Measurements from ENCODE around the gene TTC7B. TPM values are rescaled to one million over a fixed set of nuclear protein-coding genes. Genes with fewer than 3 reads are reported as not detected.
A peak's percentile ranks its signal among the peaks of the same experiment; 100 is the strongest.

The TTC7B gene
- total and polyA plus RNA-seq, 3 experiments from 2014 or later, result 1.7 to 5.8 (median 5.2) TPM

DNA sequence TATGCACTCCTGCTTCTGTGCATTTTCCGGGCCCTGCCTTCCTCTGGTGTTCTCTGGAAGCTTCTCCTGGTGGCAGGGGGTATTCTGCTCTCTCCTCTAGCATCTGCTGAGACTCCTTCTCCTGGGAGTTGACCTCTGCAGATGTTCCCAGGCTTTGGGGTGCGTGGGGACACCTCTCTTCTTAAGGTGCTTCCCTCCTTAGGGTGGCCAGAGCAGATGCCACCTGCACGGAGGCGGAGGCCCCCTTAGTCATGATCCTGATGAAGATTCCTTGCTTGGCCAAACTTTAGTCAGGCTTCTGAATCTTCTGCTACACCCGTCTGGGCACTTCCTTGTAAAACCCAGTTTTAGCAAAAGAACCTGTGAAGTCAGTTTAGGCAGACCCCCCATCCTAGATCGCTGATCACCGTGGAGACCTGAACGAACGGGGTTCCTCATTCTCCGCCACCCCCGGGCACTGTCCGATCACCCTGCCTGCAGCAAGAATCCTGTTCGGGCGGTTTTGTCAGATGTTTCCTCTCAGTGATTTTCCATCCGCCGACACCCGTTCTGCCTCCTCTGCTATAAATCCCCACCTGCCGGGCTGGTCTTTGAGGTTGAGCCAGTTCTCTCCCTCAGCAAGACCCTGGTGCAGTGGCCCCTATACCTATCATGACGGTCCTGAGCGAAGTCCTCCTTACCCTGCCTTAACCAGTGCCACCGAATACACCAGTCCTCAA lies 307.5 kb downstream of the TTC7B start:
- H3K27ac ChIP-seq (ENCODE audit: low read depth, low read length), result no peak overlapping the region
- H3K27me3 ChIP-seq (ENCODE audit: insufficient read depth, low read length, poor library complexity, severe bottlenecking), result no peaks in the 10 kb centered on the region
- no peaks in the 10 kb centered on the region for H3K36me3 Mint-ChIP-seq
- no peaks in the 10 kb centered on the region for H3K36me3 ChIP-seq (ENCODE audit: insufficient read depth, low read length)
- H3K4me1 ChIP-seq (ENCODE audit: insufficient read depth, low read length), result no peaks in the 10 kb centered on the region
- no peaks in the 10 kb centered on the region for H3K9me3 Mint-ChIP-seq
- H3K4me3 Mint-ChIP-seq, result no peak overlapping the region
- ChIA-PET CTCF (no interaction called here), POLR2A (no interaction called here)
- no peak overlapping the region for H3K4me3 ChIP-seq (ENCODE audit: low read length)
- peaks cover 20 to 35% of the 10 kb centered on the region in 2 donors for H3K27me3 Mint-ChIP-seq
- peaks cover 0 to 6% (median 5%) of the 10 kb centered on the region in 3 donors for H3K4me1 Mint-ChIP-seq
- no peak for DNase-seq
- no peak overlapping the region for H3K27ac Mint-ChIP-seq
- no peaks in the 10 kb centered on the region for H3K9me3 ChIP-seq (ENCODE audit: low read length)

DNA sequence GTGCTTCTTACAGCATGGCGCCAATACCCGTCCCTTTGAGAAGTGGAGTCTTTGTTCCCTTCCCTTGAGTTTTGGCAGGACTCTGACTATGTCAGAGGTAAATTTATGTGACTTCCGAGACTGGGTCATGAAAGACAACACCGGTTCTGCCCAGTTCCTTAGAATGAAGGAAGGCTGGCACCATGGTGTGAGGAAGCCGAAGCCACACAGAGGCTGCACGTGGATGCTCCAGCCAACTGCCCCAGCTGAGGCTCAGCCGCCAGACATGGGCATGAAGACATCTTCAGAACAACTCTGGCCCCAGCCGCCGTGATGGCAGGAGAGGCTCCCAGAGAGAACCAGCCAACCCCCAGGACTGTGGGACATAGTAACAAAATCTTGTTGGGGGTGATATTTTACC lies 308.2 kb downstream of the TTC7B start:
- Histone ChIP-seq H3K27ac (ENCODE audit: low read depth, low read length) (no peak overlapping the region), H3K9me3 (ENCODE audit: low read length) (no peaks in the 10 kb centered on the region), H3K36me3 (ENCODE audit: insufficient read depth, low read length) (no peaks in the 10 kb centered on the region), H3K4me3 (ENCODE audit: low read length) (no peak overlapping the region), H3K4me1 (ENCODE audit: insufficient read depth, low read length) (no peaks in the 10 kb centered on the region), H3K27me3 (ENCODE audit: insufficient read depth, low read length, poor library complexity, severe bottlenecking) (no peaks in the 10 kb centered on the region)
- Mint-ChIP-seq H3K9me3 (no peaks in the 10 kb centered on the region), H3K4me1 (peaks cover 0 to 6% (median 5%) of the 10 kb centered on the region in 3 donors), H3K27ac (no peak overlapping the region), H3K27me3 (peaks cover 17 to 36% of the 10 kb centered on the region in 2 donors), H3K36me3 (no peaks in the 10 kb centered on the region), H3K4me3 (no peak overlapping the region)
- ChIA-PET CTCF (no interaction called here), POLR2A (no interaction called here)
- DNase-seq, result no peak

DNA sequence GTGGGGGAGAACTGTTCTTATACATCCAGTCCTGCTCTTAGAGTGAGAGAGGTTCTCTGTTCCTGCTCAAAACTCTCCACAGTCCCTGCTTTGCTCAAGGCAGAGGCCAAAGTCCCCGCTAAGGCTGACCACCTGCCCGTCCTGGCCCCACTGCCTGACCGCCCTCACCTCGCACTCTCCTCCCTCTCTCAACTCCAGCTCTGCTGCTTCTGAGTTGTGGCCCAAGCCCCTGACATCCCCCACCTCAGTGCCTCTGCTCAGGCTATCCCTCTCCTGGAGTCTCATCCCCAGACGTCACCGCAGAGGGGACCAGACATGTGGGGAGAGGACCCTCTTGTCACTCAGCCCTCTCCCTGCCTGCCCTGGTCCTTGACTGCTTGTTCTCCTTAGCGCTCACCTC lies 308.8 kb downstream of the TTC7B start:
- Mint-ChIP-seq H3K9me3 (no peaks in the 10 kb centered on the region), H3K36me3 (no peaks in the 10 kb centered on the region), H3K4me1 (peaks cover 0 to 6% (median 5%) of the 10 kb centered on the region in 3 donors), H3K27me3 (peaks cover 17 to 42% of the 10 kb centered on the region in 2 donors), H3K4me3 (no peak overlapping the region), H3K27ac (no peak overlapping the region)
- CTCF ChIA-PET, result no interaction called here
- H3K9me3 ChIP-seq (ENCODE audit: low read length), result no peaks in the 10 kb centered on the region
- H3K4me1 ChIP-seq (ENCODE audit: insufficient read depth, low read length), result no peaks in the 10 kb centered on the region
- H3K36me3 ChIP-seq (ENCODE audit: insufficient read depth, low read length), result no peaks in the 10 kb centered on the region
- no peak overlapping the region for H3K27ac ChIP-seq (ENCODE audit: low read depth, low read length)
- no peak for DNase-seq
- H3K27me3 ChIP-seq (ENCODE audit: insufficient read depth, low read length, poor library complexity, severe bottlenecking), result no peaks in the 10 kb centered on the region
- no peak overlapping the region for H3K4me3 ChIP-seq (ENCODE audit: low read length)
- POLR2A ChIA-PET, result no interaction called here

DNA sequence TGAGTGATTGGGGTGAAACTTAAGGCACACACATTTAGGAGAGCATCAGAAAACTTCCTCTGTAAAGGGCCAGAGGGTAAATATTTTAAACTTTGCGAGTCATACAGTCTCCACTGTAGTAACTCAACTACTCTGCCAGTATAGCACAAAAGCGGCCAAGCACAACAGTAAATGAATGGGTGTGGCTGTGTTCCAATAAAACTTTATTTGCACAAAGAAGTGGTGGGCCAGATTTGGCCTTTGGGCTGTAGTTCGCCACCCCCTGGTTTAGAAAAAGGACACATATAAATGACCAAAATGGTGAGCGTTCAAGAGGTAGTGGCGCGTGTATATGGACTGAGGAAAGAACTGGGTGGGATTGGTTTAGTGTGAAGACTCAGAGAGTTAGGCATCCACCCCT lies 309.5 kb downstream of the TTC7B start:
- CTCF ChIA-PET, result no interaction called here
- H3K4me3 Mint-ChIP-seq, result no peak overlapping the region
- H3K27me3 Mint-ChIP-seq, result peaks cover 19 to 48% of the 10 kb centered on the region in 2 donors
- no peak for DNase-seq
- H3K4me1 Mint-ChIP-seq, result peaks cover 0 to 9% (median 5%) of the 10 kb centered on the region in 3 donors
- POLR2A ChIA-PET, result no interaction called here
- Histone ChIP-seq H3K27me3 (ENCODE audit: insufficient read depth, low read length, poor library complexity, severe bottlenecking) (no peaks in the 10 kb centered on the region), H3K9me3 (ENCODE audit: low read length) (no peaks in the 10 kb centered on the region), H3K27ac (ENCODE audit: low read depth, low read length) (no peak overlapping the region), H3K4me1 (ENCODE audit: insufficient read depth, low read length) (no peaks in the 10 kb centered on the region), H3K36me3 (ENCODE audit: insufficient read depth, low read length) (no peaks in the 10 kb centered on the region), H3K4me3 (ENCODE audit: low read length) (no peak overlapping the region)
- H3K27ac Mint-ChIP-seq, result no peak overlapping the region
- no peaks in the 10 kb centered on the region for H3K36me3 Mint-ChIP-seq
- H3K9me3 Mint-ChIP-seq, result no peaks in the 10 kb centered on the region

DNA sequence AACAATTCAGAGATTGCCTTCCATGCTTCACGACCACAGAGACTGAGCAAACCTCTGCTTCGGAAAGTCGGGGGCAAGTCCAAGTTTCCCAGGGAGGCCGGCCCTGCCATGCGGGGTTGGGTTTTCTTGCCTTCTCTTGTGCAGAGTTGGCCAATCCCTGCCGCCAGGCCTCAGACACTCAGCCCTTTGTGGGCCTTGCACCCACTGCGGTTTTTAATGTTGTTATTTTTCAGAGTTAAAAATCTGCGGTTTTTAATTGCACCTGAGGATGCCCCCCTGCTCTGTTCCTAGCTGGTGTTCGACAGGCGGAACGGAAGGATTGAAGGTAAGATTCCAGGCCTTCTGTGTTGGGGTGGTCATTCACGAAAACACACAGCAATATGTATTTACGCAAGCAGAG lies 310.7 kb downstream of the TTC7B start:
- H3K9me3 ChIP-seq (ENCODE audit: low read length), result no peaks in the 10 kb centered on the region
- Mint-ChIP-seq H3K36me3 (no peaks in the 10 kb centered on the region), H3K9me3 (no peaks in the 10 kb centered on the region), H3K4me1 (peaks cover 2 to 12% (median 5%) of the 10 kb centered on the region in 3 donors), H3K27me3 (peaks cover 22 to 49% of the 10 kb centered on the region in 2 donors), H3K27ac (no peak overlapping the region), H3K4me3 (no peak overlapping the region)
- H3K27me3 ChIP-seq (ENCODE audit: insufficient read depth, low read length, poor library complexity, severe bottlenecking), result no peaks in the 10 kb centered on the region
- H3K27ac ChIP-seq (ENCODE audit: low read depth, low read length), result no peak overlapping the region
- no peak overlapping the region for H3K4me3 ChIP-seq (ENCODE audit: low read length)
- DNase-seq, result peak in 1 of 5 donors; percentile 43
- ChIA-PET CTCF (no interaction called here), POLR2A (no interaction called here)
- no peaks in the 10 kb centered on the region for H3K36me3 ChIP-seq (ENCODE audit: insufficient read depth, low read length)
- peaks cover 3% of the 10 kb centered on the region for H3K4me1 ChIP-seq (ENCODE audit: insufficient read depth, low read length)

DNA sequence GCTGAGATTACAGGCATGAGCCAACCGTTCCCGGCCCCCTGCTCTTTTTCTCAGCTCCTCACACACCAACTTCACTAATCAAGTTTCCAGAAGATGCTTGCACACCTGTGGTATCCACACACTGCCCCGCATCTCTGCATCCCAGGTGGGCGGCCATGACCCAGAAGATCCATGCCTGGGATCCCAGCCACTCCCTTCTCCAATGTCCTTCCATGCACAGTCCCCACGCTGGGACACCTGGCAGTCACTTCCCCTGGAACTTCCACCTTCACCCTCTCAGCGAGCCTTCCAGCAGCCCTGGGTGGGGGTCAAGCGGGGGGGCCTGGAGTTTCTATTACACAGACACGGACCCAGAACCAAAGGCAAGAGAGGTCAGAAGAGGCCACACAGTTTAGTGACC lies 311.6 kb downstream of the TTC7B start:
- H3K9me3 ChIP-seq (ENCODE audit: low read length), result no peaks in the 10 kb centered on the region
- DNase-seq, result peak in 1 of 5 donors; percentile 29
- H3K36me3 ChIP-seq (ENCODE audit: insufficient read depth, low read length), result no peaks in the 10 kb centered on the region
- CTCF ChIA-PET, result no interaction called here
- H3K4me3 ChIP-seq (ENCODE audit: low read length), result no peak overlapping the region
- H3K27ac Mint-ChIP-seq, result no peak overlapping the region
- H3K27me3 Mint-ChIP-seq, result peaks cover 23 to 47% of the 10 kb centered on the region in 2 donors
- POLR2A ChIA-PET, result no interaction called here
- H3K9me3 Mint-ChIP-seq, result no peaks in the 10 kb centered on the region
- H3K4me1 ChIP-seq (ENCODE audit: insufficient read depth, low read length), result peaks cover 5% of the 10 kb centered on the region
- H3K27me3 ChIP-seq (ENCODE audit: insufficient read depth, low read length, poor library complexity, severe bottlenecking), result no peaks in the 10 kb centered on the region
- peaks cover 4 to 14% (median 5%) of the 10 kb centered on the region in 3 donors for H3K4me1 Mint-ChIP-seq
- no peaks in the 10 kb centered on the region for H3K36me3 Mint-ChIP-seq
- no peak overlapping the region for H3K27ac ChIP-seq (ENCODE audit: low read depth, low read length)
- no peak overlapping the region for H3K4me3 Mint-ChIP-seq

DNA sequence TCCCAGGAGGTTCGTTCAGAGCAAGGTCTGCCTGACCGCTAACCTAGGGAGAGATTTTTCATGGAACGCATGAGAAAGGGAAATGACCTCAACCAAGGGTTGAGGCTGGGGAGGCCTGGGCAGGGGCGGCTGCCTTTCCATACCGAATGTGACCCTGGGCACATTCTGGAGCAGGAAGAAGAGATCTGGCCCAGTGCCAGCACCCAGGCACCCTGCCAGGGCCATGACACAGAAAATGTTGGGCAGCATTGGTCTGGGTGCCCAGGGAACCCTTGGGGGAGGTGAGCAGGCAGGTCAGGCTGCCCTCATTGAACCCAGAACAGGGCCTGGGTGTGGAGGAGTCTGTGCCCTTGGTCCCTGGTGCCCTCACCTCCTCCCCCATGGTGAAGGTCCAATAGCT lies 312.6 kb downstream of the TTC7B start:
- no peak overlapping the region for H3K27ac Mint-ChIP-seq
- H3K4me1 Mint-ChIP-seq, result peaks cover 0 to 9% (median 4%) of the 10 kb centered on the region in 3 donors
- Histone ChIP-seq H3K36me3 (ENCODE audit: insufficient read depth, low read length) (no peaks in the 10 kb centered on the region), H3K27me3 (ENCODE audit: insufficient read depth, low read length, poor library complexity, severe bottlenecking) (no peaks in the 10 kb centered on the region), H3K4me3 (ENCODE audit: low read length) (no peak overlapping the region), H3K27ac (ENCODE audit: low read depth, low read length) (no peak overlapping the region), H3K4me1 (ENCODE audit: insufficient read depth, low read length) (peaks cover 5% of the 10 kb centered on the region), H3K9me3 (ENCODE audit: low read length) (no peaks in the 10 kb centered on the region)
- no peaks in the 10 kb centered on the region for H3K36me3 Mint-ChIP-seq
- H3K9me3 Mint-ChIP-seq, result no peaks in the 10 kb centered on the region
- peak in 1 of 5 donors; percentile 12 for DNase-seq
- H3K27me3 Mint-ChIP-seq, result peaks cover 23 to 46% of the 10 kb centered on the region in 2 donors
- H3K4me3 Mint-ChIP-seq, result no peak overlapping the region
- ChIA-PET CTCF (no interaction called here), POLR2A (no interaction called here)

DNA sequence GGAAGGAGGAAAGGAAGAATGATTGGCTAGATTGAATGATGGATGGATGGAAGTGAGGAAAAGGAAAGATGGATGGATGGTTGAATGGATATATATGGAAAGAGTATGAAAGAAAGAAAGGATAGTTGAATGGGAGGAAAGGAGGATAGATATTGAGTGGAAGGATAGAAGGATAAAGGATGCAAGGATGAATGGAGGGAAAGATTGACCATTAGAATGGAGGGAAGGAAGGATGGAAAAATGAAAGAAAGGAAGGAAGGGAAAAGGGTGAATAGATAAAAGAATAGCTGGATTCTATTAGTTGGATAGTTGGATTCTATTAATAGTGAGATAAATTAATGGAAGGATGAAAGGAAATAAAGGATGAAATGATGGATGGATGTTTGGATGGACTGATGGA lies 313.5 kb downstream of the TTC7B start:
- Histone ChIP-seq H3K9me3 (ENCODE audit: low read length) (no peaks in the 10 kb centered on the region), H3K27ac (ENCODE audit: low read depth, low read length) (no peak overlapping the region), H3K4me1 (ENCODE audit: insufficient read depth, low read length) (peaks cover 5% of the 10 kb centered on the region), H3K4me3 (ENCODE audit: low read length) (no peak overlapping the region), H3K27me3 (ENCODE audit: insufficient read depth, low read length, poor library complexity, severe bottlenecking) (no peaks in the 10 kb centered on the region), H3K36me3 (ENCODE audit: insufficient read depth, low read length) (no peaks in the 10 kb centered on the region)
- Mint-ChIP-seq H3K27ac (no peak overlapping the region), H3K4me1 (peaks cover 0 to 9% (median 4%) of the 10 kb centered on the region in 3 donors), H3K27me3 (peaks cover 28 to 42% of the 10 kb centered on the region in 2 donors), H3K4me3 (no peak overlapping the region), H3K36me3 (no peaks in the 10 kb centered on the region), H3K9me3 (no peaks in the 10 kb centered on the region)
- no peak for DNase-seq
- POLR2A ChIA-PET, result no interaction called here
- CTCF ChIA-PET, result no interaction called here
